ENCODE results near the gene FAM237B. TPM values are rescaled to one million over a fixed set of nuclear protein-coding genes. Genes with fewer than 3 reads are reported as not detected.

Gene FAM237B
- total RNA-seq, 2 experiments from 2014 or later = not detected

DNA sequence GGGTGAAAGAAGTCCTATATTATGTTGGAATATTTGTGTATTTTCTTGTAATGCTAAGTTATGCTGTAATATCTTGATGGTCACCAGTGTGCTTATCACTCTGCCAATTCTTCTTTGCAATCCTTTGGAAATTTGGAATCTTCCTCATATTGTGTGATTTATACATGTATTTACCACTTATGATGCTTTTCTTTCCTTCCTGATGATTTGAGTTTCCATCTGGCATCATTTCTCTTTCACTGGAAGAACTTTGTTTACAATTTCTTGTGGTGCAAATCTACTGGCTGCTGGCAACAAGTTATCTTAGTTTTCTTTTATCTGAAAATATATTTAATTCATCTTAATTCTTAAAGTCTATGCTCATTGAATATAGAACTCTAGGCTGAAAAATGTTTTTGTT is 46.9 kb downstream of the FAM237B start:
- POLR2A ChIA-PET = no interaction called here
- Mint-ChIP-seq H3K4me3 (no peak overlapping the region), H3K9me3 (no peaks in the 10 kb centered on the region), H3K4me1 (no peaks in the 10 kb centered on the region), H3K36me3 (ENCODE audit: low read depth) (no peaks in the 10 kb centered on the region), H3K27me3 (peaks cover 5% of the 10 kb centered on the region), H3K27ac (no peak overlapping the region)
- DNase-seq = no peak
- CTCF ChIA-PET = no interaction called here

DNA sequence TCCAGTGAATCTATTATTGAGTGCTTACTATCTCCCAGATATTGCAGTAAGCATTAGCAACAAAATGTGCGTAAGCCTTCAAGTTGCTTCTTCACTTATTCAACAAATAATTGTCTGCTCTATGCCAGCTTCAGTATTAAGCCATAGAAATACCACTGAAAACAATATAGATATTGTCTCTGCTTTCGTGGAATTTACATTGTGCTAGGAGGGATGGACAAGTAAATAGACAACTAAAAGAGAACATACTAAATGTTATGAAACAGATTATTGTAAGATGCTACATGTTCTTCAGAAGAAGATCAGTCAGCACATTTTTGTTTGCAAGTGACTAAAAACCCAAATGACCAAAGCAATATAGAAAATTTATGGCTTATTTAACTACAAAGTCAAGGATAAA is 48.9 kb downstream of the FAM237B start:
- ChIA-PET POLR2A (no interaction called here), CTCF (no interaction called here)
- DNase-seq = no peak
- Mint-ChIP-seq H3K9me3 (no peaks in the 10 kb centered on the region), H3K36me3 (ENCODE audit: low read depth) (no peaks in the 10 kb centered on the region), H3K4me1 (no peaks in the 10 kb centered on the region), H3K4me3 (no peak overlapping the region), H3K27me3 (peaks cover 7% of the 10 kb centered on the region), H3K27ac (no peak overlapping the region)

DNA sequence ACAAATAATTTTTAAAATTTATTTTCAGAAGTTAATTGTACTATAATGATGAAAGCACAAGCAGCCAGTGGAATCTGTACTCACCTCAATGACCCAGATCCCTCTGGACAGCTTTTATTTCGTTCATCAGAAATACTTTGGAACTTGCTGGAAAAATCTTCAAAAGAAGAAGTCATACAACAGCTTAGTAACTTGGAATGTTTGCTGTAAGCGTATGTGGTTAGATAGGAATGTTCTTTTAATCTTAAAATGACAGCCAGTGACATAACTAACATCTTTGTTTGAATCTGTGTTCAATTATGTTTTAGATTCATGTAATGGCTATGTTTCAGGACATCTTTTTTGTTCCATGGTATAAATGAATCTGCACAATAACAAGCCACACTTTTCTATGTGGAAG is 49.4 kb downstream of the FAM237B start:
- no peaks in the 10 kb centered on the region for H3K9me3 Mint-ChIP-seq
- H3K27me3 Mint-ChIP-seq = peaks cover 9% of the 10 kb centered on the region
- no peak overlapping the region for H3K27ac Mint-ChIP-seq
- no peaks in the 10 kb centered on the region for H3K4me1 Mint-ChIP-seq
- ChIA-PET CTCF (no interaction called here), POLR2A (no interaction called here)
- H3K4me3 Mint-ChIP-seq = no peak overlapping the region
- no peaks in the 10 kb centered on the region for H3K36me3 Mint-ChIP-seq (ENCODE audit: low read depth)
- DNase-seq = no peak

DNA sequence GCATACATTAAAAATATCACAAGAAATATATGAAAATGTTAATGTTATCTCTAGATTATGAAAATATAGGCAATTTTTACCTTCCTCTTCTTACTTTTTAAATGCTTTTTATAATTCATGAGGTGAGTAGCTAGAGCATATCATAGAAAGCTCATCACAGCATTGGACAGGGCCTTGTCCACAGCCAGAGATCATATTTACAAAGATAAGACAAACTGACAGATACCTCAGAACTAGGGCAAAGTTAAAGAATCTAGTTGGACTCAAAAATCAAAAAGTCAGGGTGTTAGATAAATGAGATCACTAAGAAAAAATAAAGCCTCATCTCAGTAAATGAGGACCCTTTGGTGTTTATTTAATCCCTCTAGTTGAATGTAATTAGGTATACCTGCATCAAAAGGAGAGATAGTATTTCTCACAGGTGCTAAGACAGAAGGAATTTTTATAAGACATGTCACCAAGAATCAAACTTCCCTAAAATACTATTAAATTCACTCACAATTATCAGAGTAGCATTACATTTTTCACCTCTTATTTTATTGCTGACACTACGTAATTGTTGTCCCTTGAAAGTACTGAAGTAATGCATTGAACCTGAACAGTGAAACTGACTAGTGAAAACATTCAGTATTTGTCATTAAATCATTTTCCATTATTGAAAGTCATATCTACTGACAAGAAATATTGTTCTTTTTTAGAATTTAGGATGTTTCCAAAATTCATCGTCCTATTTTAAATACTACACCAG is 50.5 kb downstream of the FAM237B start:
- H3K4me3 Mint-ChIP-seq = no peak overlapping the region
- peaks cover 9% of the 10 kb centered on the region for H3K27me3 Mint-ChIP-seq
- no peaks in the 10 kb centered on the region for H3K36me3 Mint-ChIP-seq (ENCODE audit: low read depth)
- no peak for DNase-seq
- no peaks in the 10 kb centered on the region for H3K4me1 Mint-ChIP-seq
- no peak overlapping the region for H3K27ac Mint-ChIP-seq
- POLR2A ChIA-PET = no interaction called here
- CTCF ChIA-PET = no interaction called here
- no peaks in the 10 kb centered on the region for H3K9me3 Mint-ChIP-seq

GRCh38 chr7:90269163-90269562 is 51.9 kb downstream of the FAM237B start:
- no peak overlapping the region for H3K4me3 Mint-ChIP-seq
- no peak for DNase-seq
- no peaks in the 10 kb centered on the region for H3K4me1 Mint-ChIP-seq
- ChIA-PET CTCF (no interaction called here), POLR2A (no interaction called here)
- H3K9me3 Mint-ChIP-seq = no peaks in the 10 kb centered on the region
- H3K27me3 Mint-ChIP-seq = peaks cover 10% of the 10 kb centered on the region
- no peak overlapping the region for H3K27ac Mint-ChIP-seq
- no peaks in the 10 kb centered on the region for H3K36me3 Mint-ChIP-seq (ENCODE audit: low read depth)

DNA sequence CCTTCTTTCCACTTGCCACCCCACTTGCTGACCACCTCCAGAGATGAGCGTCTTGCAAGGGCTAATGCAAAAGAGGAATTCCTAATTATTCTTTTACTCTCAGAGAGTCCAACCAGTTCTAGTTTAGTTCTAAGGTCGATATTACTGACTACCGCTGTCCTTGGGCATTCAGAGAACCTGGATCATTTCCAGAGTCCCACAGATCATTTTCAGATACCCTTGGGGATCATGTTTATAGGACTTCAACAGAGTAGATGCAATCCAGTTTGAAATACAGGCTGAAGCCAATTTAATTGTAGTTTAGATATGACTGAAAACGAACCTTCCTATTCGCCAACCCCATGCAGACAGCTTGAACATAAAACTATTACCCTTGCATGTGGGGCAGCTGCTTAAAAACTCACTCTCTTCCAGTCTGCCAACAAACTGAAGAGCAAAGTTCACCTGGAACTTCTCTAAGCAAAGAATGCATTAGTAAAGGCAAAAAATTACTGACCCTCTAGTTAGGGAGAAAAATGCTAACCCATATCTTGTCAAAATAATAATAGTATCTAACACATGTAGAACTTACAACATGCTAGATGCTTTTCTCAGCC is 53.7 kb downstream of the FAM237B start:
- POLR2A ChIA-PET = no interaction called here
- Mint-ChIP-seq H3K36me3 (ENCODE audit: low read depth) (no peaks in the 10 kb centered on the region), H3K9me3 (no peaks in the 10 kb centered on the region), H3K27me3 (peaks cover 12% of the 10 kb centered on the region), H3K4me3 (no peak overlapping the region), H3K27ac (no peak overlapping the region), H3K4me1 (no peaks in the 10 kb centered on the region)
- CTCF ChIA-PET = no interaction called here
- no peak for DNase-seq

GRCh38 chr7:90266808-90267207 is 54.3 kb downstream of the FAM237B start:
- ChIA-PET CTCF (no interaction called here), POLR2A (no interaction called here)
- H3K27ac Mint-ChIP-seq = no peak overlapping the region
- peaks cover 12% of the 10 kb centered on the region for H3K27me3 Mint-ChIP-seq
- DNase-seq = no peak
- H3K9me3 Mint-ChIP-seq = no peaks in the 10 kb centered on the region
- no peak overlapping the region for H3K4me3 Mint-ChIP-seq
- H3K4me1 Mint-ChIP-seq = no peaks in the 10 kb centered on the region
- H3K36me3 Mint-ChIP-seq (ENCODE audit: low read depth) = no peaks in the 10 kb centered on the region

Other genes starting within 250 kb of the FAM237B start
- under 1 TPM; 0.25 to 0.53 TPM for gene STEAP1, start 166.8 kb downstream of the FAM237B start, total RNA-seq
- gene STEAP2, start 109.6 kb downstream of the FAM237B start, total RNA-seq = under 1 TPM in 1 of 2 experiments, not detected in 1; 0.05 TPM
- gene CFAP69, start 76.1 kb downstream of the FAM237B start, total RNA-seq = not detected
- gene GTPBP10, start 25.4 kb upstream of the FAM237B start, total RNA-seq = 10 to 100 TPM; 26.6 to 28.3 TPM
- 1 to 10 TPM; 6.0 to 6.7 TPM for gene CLDN12, start 82.2 kb upstream of the FAM237B start, total RNA-seq
- not detected for gene PTTG1IP2, start 148.3 kb upstream of the FAM237B start, total RNA-seq

Data from activated CD4-positive, alpha-beta memory T cell treated with anti-CD3 and anti-CD28 coated beads, Interleukin-2, amount 10 ng/mL, durations not matched to agents 7 days and 5 days (primary cell).